NCI-H2227 treated with DMSO at 0.1 percent for 48 hours (cell line): ENCODE measurements around the gene TBL1Y.
"Not testable (repeated sequence)": the region's sequence is repeated elsewhere in the genome, so short reads cannot be mapped to it uniquely, and the experiment has no call there.

Experiments
- DNase-seq: peaks from one replicate; lab custom pipeline; 2025; lab: John Stamatoyannopoulos, UW

The TBL1Y gene

GRCh38 chrY:6910372-6911252 lies at the start of gene TBL1Y:
Gene TBL1Y (plus strand): TSS chrY:6910697. CDS start chrY:7025085, 114,388 bp downstream.
- no peak for DNase-seq

- DNase-seq, result no peak
Measured at GRCh38 chrY:6894496-6894895, 16.0 kb upstream of the TBL1Y start.

GRCh38 chrY:6895236-6895635 lies 15.3 kb upstream of the TBL1Y start:
- DNase-seq, result no peak

GRCh38 chrY:6902116-6902515 lies 8.4 kb upstream of the TBL1Y start:
- DNase-seq, result not testable (repeated sequence)

GRCh38 chrY:6907591-6907990 lies 2.9 kb upstream of the TBL1Y start:
- DNase-seq, result no peak

- not testable (repeated sequence) for DNase-seq
Measured at GRCh38 chrY:6908021-6908420, 2.5 kb upstream of the TBL1Y start.

- DNase-seq, result no peak
Measured at GRCh38 chrY:6909118-6909521, 1.4 kb upstream of the TBL1Y start.

GRCh38 chrY:6909856-6910255 lies 641 bp upstream of the TBL1Y start:
- no peak for DNase-seq

- no peak for DNase-seq
Measured at GRCh38 chrY:6911253-6911881, 870 bp downstream of the TBL1Y start, which contains the start of gene AMELY. Gene AMELY (minus strand): TSS chrY:6911752. CDS start chrY:6872608, 39,144 bp downstream.

GRCh38 chrY:6913362-6913761 lies 2.9 kb downstream of the TBL1Y start:
- DNase-seq, result no peak

GRCh38 chrY:6921061-6921460 lies 10.6 kb downstream of the TBL1Y start:
- no peak for DNase-seq

- DNase-seq, result no peak
Measured at GRCh38 chrY:6928265-6928664, 17.8 kb downstream of the TBL1Y start.

GRCh38 chrY:6929237-6929636 lies 18.7 kb downstream of the TBL1Y start:
- DNase-seq, result no peak

- no peak for DNase-seq
Measured at GRCh38 chrY:6931779-6932396, 21.4 kb downstream of the TBL1Y start.

- no peak for DNase-seq
Measured at GRCh38 chrY:6935497-6935896, 25.0 kb downstream of the TBL1Y start.

GRCh38 chrY:6947695-6948094 lies 37.2 kb downstream of the TBL1Y start:
- DNase-seq, result no peak

GRCh38 chrY:6948378-6948777 lies 37.9 kb downstream of the TBL1Y start:
- DNase-seq, result no peak

GRCh38 chrY:6949947-6950346 lies 39.5 kb downstream of the TBL1Y start:
- DNase-seq, result no peak

GRCh38 chrY:6964732-6965131 lies 54.2 kb downstream of the TBL1Y start:
- DNase-seq, result no peak

- DNase-seq, result no peak
Measured at GRCh38 chrY:6966521-6966920, 56.0 kb downstream of the TBL1Y start.

GRCh38 chrY:6967736-6968135 lies 57.2 kb downstream of the TBL1Y start:
- DNase-seq, result no peak

- no peak for DNase-seq
Measured at GRCh38 chrY:6968191-6968590, 57.7 kb downstream of the TBL1Y start.
